Fibroblast of peridontal ligament (primary cell): ENCODE data around the gene RABGGTA.
A peak's percentile ranks its signal among the peaks of the same experiment; 100 is the strongest.
"Not testable (repeated sequence)": the region's sequence is repeated elsewhere in the genome, so short reads cannot be mapped to it uniquely, and the experiment has no call there.

Source experiments
- DNase-seq: peaks from one replicate; pipeline ENCODE4 v3.0.0-alpha.2; 2010; ENCODE audit errors: extremely low read depth

Gene RABGGTA

DNA sequence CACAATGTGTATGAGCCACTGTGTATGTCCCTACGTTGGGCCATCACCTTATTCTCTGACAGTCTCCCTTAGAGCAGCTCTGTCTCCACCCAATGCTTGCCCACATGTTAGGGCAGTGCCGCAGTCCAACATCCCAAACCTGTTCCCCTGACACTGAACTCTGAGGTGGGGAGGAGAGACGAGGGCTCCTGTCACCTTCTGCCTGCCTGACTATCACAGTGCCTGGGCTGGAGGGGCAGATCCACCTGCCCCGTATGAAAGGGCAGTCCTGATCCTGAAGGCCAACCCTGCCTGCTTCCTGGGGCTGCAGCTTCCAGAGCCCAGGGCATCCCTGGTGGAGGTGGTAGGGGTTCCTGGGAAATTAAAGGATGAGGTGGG, 10.6 kb downstream of the RABGGTA start:
- DNase-seq = no peak

DNA sequence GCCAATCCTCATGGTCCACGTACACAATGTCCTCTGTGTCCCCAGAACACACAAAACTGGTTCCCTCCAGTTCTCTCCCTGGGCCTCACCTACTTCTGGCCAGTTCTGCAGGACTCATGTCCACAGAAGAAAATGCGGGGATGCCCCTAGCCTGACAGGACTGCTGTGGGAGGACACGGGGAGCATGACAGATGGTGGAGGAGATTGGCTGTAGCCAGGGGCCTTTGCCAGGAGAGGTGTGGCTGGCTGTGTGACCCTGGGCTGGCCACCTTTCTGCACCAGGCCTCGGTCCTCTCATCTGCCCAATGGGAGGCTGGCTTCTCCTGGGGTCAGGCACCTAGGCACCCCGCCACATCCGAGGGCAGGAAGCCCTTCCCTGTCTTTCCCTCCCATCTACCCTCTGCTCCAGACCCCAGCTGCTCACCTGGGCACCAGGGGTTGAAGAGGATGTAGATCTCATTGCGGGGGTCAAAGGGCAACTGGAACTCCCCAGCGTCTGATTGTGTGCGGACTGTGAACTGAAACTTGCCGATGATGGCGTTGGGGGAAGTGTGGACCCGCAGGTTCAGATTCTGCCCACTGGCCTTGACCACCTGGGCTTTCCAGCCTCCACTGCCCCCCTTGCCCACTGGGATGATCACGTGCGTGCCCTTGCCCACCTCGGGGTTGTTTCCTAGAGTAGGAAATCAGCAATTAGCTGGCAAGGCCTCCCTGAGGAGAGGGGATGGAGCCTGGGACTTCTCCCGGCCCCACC, 11.2 kb downstream of the RABGGTA start:
- no peak for DNase-seq

DNA sequence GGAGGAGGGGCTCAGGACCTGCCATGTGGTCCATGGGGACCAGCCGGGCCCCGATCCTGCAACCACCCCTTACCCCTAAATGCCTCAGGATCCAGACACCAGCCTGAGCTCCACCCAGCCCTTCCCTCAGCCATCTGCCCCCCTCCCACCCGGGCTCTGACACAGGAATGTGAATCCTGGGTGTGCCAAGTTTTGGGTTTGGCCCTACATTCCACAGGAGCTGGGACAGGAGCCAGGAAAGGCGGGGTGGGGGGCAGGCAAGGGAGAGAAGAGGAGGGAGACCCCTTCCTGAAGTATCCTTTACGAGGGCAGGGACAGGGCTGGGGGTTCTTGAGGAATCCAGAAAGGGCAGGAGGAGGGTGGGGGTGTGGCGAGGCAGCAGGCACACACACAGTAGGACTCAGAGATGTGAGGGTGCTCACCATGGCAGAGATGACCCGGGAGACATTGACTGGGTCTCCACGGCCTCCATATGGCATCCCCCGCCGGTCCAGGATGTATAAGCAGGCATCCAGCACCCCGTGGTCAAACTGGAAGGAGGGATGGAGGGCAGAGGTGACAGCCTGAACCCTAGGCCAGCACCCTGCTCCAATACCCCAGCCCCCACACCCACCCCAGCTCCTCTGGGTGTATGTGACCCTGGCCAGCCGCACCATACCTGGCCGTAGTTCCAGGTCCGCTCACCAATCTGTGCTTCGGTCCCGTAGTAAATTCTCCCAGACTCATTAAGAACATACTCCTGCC, 11.9 kb downstream of the RABGGTA start:
- DNase-seq = peak; percentile 52

DNA sequence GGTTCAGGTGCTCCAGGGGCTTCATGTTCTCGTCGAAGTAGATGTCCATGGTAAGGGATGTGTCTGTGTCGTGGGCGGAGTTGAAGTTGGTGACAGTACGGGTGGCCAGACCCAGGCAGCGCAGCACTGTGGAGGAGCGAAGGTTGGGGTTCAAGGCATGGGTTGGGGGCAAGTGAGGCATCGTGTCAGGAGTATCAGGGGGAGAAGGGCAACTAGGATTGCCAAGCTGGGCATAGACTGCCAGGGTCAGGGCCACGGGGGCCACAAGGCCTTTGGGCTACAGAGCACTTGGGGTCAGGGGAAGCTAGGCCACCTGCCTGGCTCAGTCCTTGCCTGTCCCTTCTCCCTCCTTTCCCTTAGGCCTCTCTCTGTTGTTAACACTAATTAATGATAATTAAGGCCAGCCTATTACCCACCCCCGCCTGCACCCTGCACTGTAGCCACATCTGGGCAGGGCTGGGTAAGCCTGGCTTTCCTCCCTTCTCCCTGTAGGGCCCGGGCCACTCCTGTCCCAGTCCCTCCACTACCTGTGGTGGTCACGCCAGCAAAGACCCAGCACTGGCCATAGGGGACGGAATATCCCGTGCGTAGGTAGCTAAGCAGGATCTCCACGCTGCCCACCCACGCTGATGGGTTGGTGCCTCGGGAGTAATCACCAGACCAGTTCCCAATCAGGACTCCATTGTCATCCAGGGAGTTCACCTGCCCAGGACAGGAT, 12.7 kb downstream of the RABGGTA start:
- DNase-seq = no peak

DNA sequence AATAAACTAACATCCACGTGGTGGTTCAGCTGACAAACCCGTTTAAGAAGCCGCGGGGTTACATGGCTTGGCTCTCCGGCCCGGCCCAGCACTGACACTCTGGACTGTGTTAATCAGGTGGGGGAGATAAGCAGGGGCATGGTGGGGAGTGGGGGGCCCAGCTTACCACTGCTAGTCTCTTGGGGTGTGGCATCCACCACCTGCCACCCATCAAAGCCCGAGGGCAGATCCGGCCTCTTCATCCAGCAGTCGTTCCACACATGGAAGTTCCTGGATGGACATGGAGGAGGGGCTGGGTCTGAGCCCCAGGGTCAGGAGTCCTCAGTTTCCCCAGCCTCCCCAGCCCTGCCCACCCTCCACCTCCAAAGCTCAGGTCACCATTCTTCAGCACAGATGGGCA, 13.3 kb downstream of the RABGGTA start:
- DNase-seq = no peak

DNA sequence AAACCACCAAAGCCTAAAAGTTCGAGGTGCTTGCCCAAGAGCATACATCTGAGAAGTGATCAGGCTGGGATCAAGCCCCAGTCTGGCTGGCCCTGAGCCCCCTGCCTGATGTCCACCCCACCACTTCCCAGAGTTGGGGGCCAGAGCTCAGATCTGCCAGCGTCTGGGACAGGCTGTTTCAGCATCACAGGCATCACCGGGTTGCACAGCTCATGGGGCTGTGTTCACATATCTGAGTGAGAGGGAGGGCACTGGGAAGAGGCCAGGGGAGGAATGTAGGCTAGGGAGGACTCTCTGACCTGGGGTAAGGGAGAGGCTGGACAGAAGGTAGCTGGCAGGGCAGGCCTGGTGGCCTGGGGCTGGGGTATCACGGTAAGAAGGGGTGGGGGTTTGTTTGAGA, 14.4 kb downstream of the RABGGTA start:
- DNase-seq = no peak

DNA sequence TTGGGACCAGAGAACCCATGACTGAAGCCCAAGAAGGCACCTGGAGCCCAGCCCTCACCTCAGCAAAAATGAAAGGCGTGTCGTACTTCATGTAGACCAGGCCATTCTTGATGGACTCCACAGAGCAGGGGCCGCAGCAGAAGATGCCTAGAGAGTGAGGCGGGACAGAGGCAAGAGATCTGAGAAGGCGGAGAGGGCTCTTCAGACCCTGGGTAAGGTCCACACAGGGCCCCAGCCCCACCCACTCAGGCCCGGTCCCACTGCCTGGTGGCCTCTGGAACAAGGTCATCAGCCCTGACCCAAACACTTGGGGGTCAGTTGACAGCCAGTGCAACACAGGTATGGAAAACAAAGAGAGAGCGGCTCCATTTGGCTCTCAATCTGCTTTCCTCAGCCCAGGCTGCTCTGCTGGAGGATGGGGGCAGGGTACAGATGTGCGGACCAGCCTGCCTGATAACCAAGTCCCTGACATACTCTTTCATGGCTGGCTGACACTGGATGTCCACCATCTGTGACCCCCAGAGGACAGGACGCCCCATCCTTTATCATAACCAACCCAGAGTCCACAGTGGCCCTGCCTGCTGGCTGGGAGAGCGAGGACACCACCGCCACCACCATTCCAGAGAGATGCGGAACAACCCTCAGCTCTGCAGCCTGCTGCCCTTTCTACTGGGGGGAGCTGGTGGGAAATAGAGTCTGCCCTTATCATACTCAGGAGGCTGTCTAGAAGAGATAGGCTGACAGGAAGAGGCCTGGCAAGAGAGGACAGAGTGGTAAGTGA, 15.3 kb downstream of the RABGGTA start:
- DNase-seq = no peak

DNA sequence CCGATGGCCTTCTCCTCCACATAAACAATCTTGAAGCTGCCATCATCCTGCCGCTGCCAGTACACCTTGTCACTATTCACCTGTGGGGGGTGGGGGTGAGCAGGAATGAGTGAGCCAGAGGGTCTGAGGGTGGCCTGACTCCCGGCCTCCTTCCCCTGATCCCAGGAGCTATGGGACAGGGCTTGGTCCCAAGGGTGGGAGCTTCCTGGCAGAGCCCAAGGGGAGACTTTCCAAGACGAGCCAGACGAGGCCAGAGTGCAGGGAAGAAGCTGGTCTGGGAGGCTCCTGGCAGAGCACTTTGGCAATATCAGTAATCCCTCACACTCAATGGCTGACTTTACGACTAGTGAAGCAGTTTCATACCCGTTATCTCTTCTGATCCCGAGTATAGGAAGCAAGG, 16.0 kb downstream of the RABGGTA start:
- no peak for DNase-seq

DNA sequence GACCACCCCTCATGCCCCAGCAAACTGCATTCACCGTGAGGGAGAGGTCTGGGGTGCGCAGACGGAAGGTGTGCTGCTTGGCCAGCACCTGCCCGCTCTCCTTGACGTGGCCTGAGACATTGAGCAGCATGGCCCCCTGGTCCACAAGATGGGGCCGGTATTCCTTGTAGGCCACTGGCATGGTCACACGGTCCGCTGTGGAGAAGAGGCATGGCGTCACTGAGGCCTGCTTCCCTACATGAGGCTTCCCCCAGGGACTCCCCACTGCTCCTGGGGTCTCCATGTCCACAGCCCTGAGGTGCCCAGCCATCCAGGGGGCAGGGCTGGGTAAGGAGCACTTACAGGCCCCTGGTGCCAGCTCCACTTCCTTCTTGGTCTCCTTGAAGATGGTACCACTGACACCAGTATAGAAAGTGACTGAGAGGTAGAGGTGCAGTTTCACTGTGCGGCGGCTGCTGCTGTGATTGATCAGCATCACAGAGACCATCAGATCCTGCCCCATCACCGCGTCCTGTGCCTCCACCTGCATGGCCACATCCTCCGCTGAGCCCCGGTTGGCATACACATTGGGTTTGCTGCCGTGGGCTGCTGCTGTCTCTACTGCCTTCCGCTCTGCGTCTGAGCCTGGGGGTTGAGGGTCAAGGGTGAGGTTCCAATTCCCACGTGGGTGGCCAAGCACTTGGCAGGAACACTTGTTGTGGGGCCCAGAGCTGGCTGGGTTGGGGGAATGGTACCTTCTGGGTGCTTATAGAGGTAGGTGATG, 16.6 kb downstream of the RABGGTA start:
- DNase-seq = no peak

DNA sequence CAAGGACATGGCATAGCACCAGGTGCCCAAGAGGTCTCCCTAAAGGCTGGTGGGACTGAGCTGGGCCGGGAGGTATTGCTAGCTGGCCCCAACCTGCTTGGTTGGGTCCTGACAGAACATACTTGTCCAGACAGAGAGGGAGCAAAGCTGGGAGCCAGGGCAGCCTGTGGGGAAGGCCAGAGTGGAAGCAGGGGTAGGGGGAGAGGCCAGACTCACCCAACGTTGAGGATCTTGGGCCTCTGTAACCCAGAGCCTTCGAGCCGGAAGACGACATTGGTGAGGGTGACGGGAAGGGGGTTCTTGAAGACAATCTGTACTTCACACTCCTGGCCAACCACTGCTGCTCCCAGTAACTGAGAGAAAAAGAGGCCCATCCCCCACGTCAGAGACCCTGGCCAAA, 17.5 kb downstream of the RABGGTA start:
- DNase-seq = no peak

DNA sequence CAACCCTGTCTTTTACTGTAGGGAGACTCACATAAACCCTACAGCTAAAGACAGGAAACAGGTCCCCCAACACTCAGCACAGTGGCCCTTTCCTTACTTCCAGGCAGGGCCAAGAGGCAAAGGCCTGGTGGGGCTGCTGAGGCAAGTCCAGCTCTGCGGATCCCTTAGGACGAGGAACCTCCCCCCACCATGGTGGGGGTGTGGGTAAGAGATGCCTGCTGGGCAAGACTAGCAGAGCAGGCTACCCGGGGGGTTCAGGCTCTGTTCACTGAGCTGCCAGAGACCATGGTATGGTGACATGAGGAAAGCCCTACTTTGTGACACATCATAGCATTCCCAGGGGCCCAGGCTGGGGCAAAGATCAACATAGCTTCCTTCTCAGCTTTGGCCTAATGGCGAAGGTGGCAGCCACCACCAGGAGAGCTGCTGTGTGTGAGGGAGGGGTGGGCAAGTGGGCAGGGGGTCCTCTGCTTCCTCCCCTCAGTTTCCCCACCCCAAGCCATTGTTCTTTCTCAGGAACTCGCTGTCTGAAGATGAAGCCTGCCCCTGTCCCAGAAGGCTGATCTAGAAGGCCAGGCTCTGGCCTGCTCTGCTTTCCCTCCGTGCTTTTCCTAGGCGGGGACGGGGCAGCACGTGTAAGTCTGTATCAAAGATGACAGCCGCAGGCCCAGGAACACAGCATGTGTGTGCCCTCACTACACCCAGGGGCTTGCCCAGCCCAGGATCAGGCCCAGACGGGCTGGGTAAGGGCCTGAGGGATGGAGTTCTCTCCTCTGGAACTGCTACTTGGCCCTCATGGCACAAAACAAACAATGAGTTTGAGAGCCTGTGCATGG, 18.9 kb downstream of the RABGGTA start:
- no peak for DNase-seq

DNA sequence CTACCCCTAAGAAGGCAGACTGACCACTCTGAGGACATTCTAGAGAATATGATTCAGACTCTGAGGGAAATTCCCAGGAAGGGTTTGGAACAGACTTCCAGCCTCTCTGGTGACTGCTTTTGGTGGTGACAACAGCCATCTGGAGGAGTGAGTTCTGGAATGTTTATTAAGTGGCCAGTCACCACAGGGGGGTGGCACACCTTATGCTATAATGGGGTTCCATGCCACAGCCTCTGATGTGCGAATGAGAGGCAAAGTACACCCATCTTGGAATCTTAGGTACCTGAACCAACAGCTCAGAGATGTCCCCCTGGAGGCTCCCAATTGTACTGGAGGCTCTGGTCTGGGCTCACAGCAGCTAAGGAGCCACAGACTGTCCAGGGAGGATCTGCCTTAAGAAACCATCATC, 19.5 kb downstream of the RABGGTA start:
- no peak for DNase-seq

DNA sequence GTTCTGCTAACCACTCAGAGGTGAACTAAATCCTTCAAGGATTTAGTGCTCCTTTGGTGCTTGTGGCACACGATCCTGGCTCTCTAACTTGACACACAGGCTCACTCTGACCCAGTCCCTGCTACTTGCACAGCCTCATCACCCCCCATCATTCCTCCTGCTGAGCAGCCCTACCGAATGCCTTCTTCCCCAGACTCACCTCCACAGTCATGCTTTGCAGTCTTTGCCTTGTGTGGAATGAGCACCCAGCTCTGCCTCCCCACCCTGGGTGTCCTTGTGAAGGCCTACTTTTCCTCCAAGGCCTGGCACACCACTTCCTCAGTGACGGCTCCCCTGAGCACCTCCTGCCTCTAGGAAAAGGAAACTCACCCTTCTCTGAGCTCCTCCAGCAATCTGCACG, 21.0 kb downstream of the RABGGTA start:
- DNase-seq = no peak

DNA sequence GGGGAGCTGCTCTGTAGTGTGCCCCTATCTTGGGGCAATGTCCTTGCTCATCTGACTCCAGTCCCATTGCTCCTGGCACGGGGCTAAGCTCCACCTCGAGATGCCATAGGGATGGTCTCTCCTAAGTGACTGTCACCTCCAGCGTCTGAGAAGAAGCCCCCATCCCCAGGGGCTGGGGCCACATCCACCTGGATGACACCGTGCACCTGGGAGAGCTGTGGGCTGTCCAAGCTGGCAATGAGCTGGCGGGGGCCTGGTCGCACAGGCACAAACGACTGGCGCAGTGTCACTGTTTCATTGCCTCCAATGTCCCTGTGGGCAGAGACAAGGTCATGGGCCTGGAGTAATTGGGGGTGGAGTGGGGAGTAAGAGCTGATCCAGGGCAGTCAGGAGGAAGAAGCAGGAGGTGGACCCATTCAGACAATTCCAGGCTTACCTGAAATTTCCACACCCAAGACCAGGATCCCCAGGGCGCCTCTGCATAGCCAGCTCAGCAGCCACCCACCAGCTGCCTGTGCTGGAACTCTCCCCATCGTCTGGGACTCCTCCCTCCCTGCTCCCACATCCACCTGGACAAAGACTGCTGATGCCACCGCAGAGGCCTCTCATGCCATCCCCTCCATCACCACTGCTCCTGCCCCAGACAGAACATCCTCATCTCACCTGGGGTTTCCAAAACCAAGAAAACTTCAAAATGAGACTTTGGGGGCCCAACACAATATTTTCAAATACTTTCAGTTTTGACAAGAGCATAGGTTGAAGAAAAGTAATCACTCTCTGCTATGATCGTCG, 22.0 kb downstream of the RABGGTA start:
- no peak for DNase-seq

DNA sequence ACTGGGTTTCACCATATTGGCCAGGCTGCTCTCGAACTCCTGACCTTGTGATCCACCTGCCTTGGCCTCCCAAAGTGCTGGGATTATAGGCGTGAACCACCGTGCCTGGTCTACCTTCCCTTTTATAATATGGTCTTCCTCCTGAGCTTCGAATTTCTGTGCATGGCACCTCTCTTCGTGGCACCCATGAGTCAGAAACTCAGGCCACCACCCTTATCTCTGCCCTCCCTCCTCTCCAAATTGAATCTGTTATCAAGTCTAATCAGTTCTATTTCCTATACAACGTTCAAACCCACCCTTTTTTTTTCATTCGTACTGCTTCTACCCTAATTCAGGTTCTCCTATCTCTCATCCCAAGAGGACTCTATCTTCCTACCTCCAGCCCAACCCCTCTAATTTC, 24.0 kb downstream of the RABGGTA start:
- no peak for DNase-seq

DNA sequence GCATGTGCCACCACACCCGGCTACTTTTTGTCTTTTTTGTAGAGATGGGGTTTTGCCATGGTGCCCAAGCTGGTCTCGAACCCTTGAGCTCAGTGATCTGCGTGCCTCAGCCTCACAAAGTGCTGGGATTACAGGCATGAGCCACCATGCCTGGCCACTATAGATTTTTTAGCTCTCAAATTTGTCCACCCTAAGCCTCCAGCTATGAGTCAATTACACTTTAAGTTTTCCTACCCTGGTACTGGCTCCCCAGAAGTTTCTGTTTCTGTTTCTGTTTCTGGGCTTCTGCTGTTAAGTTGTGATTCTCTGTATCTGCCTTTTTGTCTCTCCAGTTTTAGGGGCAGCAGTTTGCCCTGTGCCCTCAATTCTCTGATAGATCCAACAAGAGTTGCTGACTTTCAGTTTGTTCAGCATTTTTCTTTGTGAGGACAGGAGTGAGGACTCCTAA, 24.6 kb downstream of the RABGGTA start:
- peak; percentile 57 for DNase-seq

DNA sequence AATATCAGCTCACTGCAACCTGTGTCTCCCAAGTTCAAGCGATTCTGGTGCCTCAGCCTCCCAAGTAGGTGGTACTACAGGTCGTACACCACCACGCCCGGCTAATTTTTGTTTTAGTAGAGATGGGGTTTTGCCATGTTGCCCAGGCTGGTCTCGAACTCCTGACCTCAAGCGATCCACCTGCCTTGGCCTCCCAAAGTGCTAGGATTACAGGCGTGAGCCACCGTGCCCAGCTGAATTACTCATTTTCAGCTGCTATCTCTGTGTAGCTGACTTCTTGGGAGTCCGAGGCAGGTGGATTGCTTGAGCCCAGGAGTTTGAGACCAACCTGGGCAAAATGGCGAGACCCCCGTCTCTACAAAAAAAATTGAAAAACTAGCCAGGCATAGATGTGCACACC, 26.0 kb downstream of the RABGGTA start:
- DNase-seq = not testable (repeated sequence)

DNA sequence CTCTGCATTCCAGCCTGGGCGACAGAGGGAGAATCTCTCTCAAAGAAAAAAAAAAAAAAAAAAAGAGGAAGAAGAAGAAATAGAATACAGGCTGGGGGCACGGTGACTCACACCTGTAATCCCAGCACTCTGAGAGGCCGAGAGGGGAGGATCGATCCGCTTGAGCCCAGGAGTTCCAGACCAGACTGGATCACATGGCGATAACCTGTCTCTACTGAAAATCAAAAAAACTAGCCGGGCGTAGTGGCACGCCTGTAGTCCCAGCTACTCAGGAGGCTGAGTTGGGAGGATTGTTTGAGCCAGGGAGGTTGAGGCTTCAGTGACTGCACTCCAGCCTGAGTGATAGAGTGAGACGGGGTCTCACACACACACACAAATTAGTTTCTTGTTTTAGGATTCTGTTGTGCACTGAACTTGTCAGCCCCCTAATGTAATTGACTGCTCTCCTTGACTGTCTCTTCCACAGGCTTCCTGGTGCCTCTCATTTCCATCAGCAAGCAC, 28.0 kb downstream of the RABGGTA start:
- DNase-seq = no peak

DNA sequence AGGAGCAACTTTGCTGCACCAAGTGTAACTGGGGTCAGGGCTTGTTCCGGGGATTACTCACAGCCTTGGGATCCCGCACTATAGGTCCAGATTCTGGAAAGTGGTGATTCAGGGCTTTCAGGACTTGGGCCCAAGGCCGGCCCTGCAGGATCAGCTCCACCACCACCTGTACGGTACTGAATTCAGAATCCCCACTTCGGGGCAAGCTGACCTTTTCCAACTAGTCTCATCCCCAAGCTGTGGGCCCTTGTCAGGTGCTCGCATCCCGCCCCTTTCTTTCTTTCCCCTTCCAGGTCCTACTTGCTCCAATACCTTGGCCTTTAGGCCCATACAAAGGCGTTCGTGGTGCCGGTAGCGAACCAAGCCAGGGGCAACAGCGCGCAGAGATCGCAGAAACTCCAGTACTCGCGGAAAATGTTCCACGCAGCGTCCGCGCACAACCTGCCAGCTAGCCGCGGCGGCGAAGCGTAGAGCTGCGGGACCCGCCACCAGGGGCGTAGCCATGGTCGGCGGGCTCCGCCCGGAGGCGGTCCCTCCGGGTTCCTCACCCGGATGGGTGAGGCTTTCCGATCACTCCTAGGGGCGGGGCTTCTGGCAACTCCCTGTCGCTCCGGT, 29.5 kb downstream of the RABGGTA start:
- peak; percentile 87 for DNase-seq
